Uterus (tissue), 4 donors: ENCODE measurements around the gene CMTM2. TPM values are rescaled to one million over a fixed set of nuclear protein-coding genes. Genes with fewer than 3 reads are reported as not detected.
"Not testable (repeated sequence)": the region's sequence is repeated elsewhere in the genome, so short reads cannot be mapped to it uniquely, and the experiment has no call there.

ENCODE experiments used
- DNase-seq, 2 donors: peaks; one replicate each; pipeline ENCODE4 v3.0.0-alpha.2; 2019 to 2020
- H3K27ac ChIP-seq, 2 donors: fragments of 200-600 bp; sonication (generic); 1 replicate in 1 of 2; 2 replicates in 1 of 2; pipeline ENCODE4 v1.5.1; 2016 to 2018
- H3K27me3 ChIP-seq, 2 donors: fragments of 200-600 bp; sonication (generic); one replicate each; pipeline ENCODE4 v1.5.1; 2018 to 2019; ENCODE audit warnings: control low read depth in 1 of 2
- H3K36me3 ChIP-seq, 2 donors: fragments of 200-600 bp; sonication (generic); one replicate each; pipeline ENCODE4 v1.5.1; 2019; ENCODE audit warnings: control low read depth in 1 of 2
- H3K4me1 ChIP-seq, 2 donors: fragments of 200-600 bp; sonication (generic); one replicate each; pipeline ENCODE4 v1.5.1; 2018 to 2019; ENCODE audit warnings: control low read depth in 1 of 2
- H3K4me3 ChIP-seq, 2 donors: fragments of 200-600 bp; sonication (generic); 1 replicate in 1 of 2; 2 replicates in 1 of 2; pipeline ENCODE4 v1.5.1; 2018 to 2019; ENCODE audit warnings: mild to moderate bottlenecking in 1 of 2
- H3K9me3 ChIP-seq, 2 donors: fragments of 200-600 bp; sonication (generic); one replicate each; pipeline ENCODE4 v1.5.1; 2019; ENCODE audit warnings: control low read depth in 1 of 2
- CTCF ChIP-seq, 4 experiments: fragments of 200-600 bp in 2 of 4; fragments of 450-650 bp in 2 of 4; sonication (generic) in 2 of 4; IDR thresholded peaks; one replicate each; pipeline ENCODE4 v1.5.1; 2016 to 2019; ENCODE audit warnings: antibody characterized with exemption in 4 of 4, mild to moderate bottlenecking in 2 of 4, moderate library complexity in 1 of 4
- POLR2A ChIP-seq, 2 donors: fragments of 450-650 bp; IDR thresholded peaks; one replicate each; pipeline ENCODE4 v1.6.1; 2016; ENCODE audit warnings: antibody characterized with exemption in 2 of 2, mild to moderate bottlenecking in 1 of 2, moderate library complexity in 1 of 2
- intact Hi-C: fragments of 100-400 bp; cut with DNase I; formaldehyde crosslinking; loops from one replicate; pipeline ENCODE4 v1.15.1; 2023; ENCODE audit warnings: low total_unique reads
- total RNA-seq, 4 donors: library from RNA; depleted of rRNA in 3 of 4; stranded (reverse); fragments of >200 nt in 3 of 4; gene quantifications; one replicate each; pipeline versions ENCODE4 v1.1.0 to v1.2.4, GENCODE V29; 2014 to 2023
- donor health status: DM: yes; HTN: yes; CAD: no.

CMTM2 gene
- total RNA-seq, 4 donors from 2014 or later = 1.2 TPM; not detected in 3

- DNase-seq = no peak
- no peak for TF ChIP-seq POLR2A (IDR thresholded peaks at IDR 0.05)
- TF ChIP-seq CTCF (IDR thresholded peaks at IDR 0.05) = no peak
- H3K4me1 ChIP-seq = no peaks in the 10 kb centered on the region
- H3K27me3 ChIP-seq = no peaks in the 10 kb centered on the region
- no peak overlapping the region for H3K27ac ChIP-seq
- no peak overlapping the region for H3K4me3 ChIP-seq
- intact Hi-C loops = no loop called here
- H3K36me3 ChIP-seq = no peaks in the 10 kb centered on the region
- no peaks in the 10 kb centered on the region for H3K9me3 ChIP-seq
Observed at GRCh38 chr16:66591018-66591417, 11.8 kb downstream of the CMTM2 start.

- Histone ChIP-seq H3K27me3 (no peaks in the 10 kb centered on the region), H3K4me3 (no peak overlapping the region), H3K9me3 (no peaks in the 10 kb centered on the region), H3K36me3 (no peaks in the 10 kb centered on the region), H3K4me1 (no peaks in the 10 kb centered on the region), H3K27ac (no peak overlapping the region)
- TF ChIP-seq CTCF (IDR thresholded peaks at IDR 0.05) = no peak
- no peak for TF ChIP-seq POLR2A (IDR thresholded peaks at IDR 0.05)
- intact Hi-C loops = no loop called here
- no peak for DNase-seq
Observed at GRCh38 chr16:66592241-66592640, 13.0 kb downstream of the CMTM2 start.

- Histone ChIP-seq H3K27ac (no peak overlapping the region), H3K4me3 (no peak overlapping the region), H3K4me1 (no peaks in the 10 kb centered on the region), H3K36me3 (no peaks in the 10 kb centered on the region), H3K27me3 (no peaks in the 10 kb centered on the region), H3K9me3 (no peaks in the 10 kb centered on the region)
- DNase-seq = no peak
- TF ChIP-seq CTCF (IDR thresholded peaks at IDR 0.05) = no peak
- no peak for TF ChIP-seq POLR2A (IDR thresholded peaks at IDR 0.05)
- intact Hi-C loops = no loop called here
Observed at GRCh38 chr16:66592814-66593213, 13.6 kb downstream of the CMTM2 start.

GRCh38 chr16:66594739-66595138, 15.5 kb downstream of the CMTM2 start:
- H3K27me3 ChIP-seq = no peaks in the 10 kb centered on the region
- intact Hi-C loops = no loop called here
- H3K36me3 ChIP-seq = no peaks in the 10 kb centered on the region
- H3K27ac ChIP-seq = no peak overlapping the region
- DNase-seq = no peak
- H3K4me3 ChIP-seq = no peak overlapping the region
- TF ChIP-seq POLR2A (IDR thresholded peaks at IDR 0.05) (no peak), CTCF (IDR thresholded peaks at IDR 0.05) (no peak)
- no peaks in the 10 kb centered on the region for H3K9me3 ChIP-seq
- H3K4me1 ChIP-seq = no peaks in the 10 kb centered on the region

- H3K27ac ChIP-seq, H3K9me3 ChIP-seq, H3K4me3 ChIP-seq, H3K4me1 ChIP-seq, H3K27me3 ChIP-seq, H3K36me3 ChIP-seq, intact Hi-C loops, DNase-seq: not testable (repeated sequence)
Observed at GRCh38 chr16:66596559-66596958, 17.3 kb downstream of the CMTM2 start.
